Right atrium auricular region (tissue), 2 donors: Measurements from ENCODE around the gene ARFRP1. TPM values are rescaled to one million over a fixed set of nuclear protein-coding genes. Genes with fewer than 3 reads are reported as not detected.

Experiments used
- DNase-seq: peaks from one replicate; pipeline ENCODE4 v3.0.0-alpha.2; 2019; ENCODE audit warnings: low spot score
- H3K27ac ChIP-seq, 2 donors: fragments of 200-600 bp; sonication (generic); 1 replicate in 1 of 2; 2 replicates in 1 of 2; pipeline ENCODE4 v1.5.1; 2016 to 2019
- H3K27me3 ChIP-seq, 2 donors: fragments of 200-600 bp; sonication (generic); one replicate each; pipeline versions ENCODE4 v1.5.1 to v1.6.0; 2017 to 2019
- H3K36me3 ChIP-seq: fragments of 200-600 bp; sonication (generic); one replicate; pipeline ENCODE4 v1.5.1; 2016
- H3K4me1 ChIP-seq, 2 donors: fragments of 200-600 bp; sonication (generic); one replicate each; pipeline versions ENCODE4 v1.5.1 to v1.6.0; 2017 to 2019
- H3K4me3 ChIP-seq, 2 donors: fragments of 200-600 bp; sonication (generic); 1 replicate in 1 of 2; 2 replicates in 1 of 2; pipeline ENCODE4 v1.5.1; 2017 to 2019; ENCODE audit warnings: mild to moderate bottlenecking in 1 of 2, moderate library complexity in 1 of 2
- H3K9me3 ChIP-seq, 2 donors: fragments of 200-600 bp; sonication (generic); one replicate each; pipeline ENCODE4 v1.5.1; 2019
- CTCF ChIP-seq, 2 donors: fragments of 200-600 bp; sonication (generic); IDR thresholded peaks; one replicate each; pipeline ENCODE4 v1.5.1; 2019; ENCODE audit warnings: antibody characterized with exemption in 2 of 2
- total RNA-seq, 2 donors: library from RNA; depleted of rRNA; stranded (reverse); fragments of >200 nt; gene quantifications; one replicate each; pipeline ENCODE4 v1.1.0, GENCODE V29; 2016

ARFRP1 gene
- total RNA-seq, 2 donors from 2014 or later: 33.5 to 39.4 TPM

- H3K27me3 ChIP-seq: no peaks in the 10 kb centered on the region
- no peak for TF ChIP-seq CTCF (IDR thresholded peaks at IDR 0.05)
- DNase-seq: no peak
- H3K4me1 ChIP-seq: peaks cover 0 to 30% of the 10 kb centered on the region in 2 donors
- H3K4me3 ChIP-seq: no peak overlapping the region
- H3K27ac ChIP-seq: peak overlapping the region; percentile 80 to 85
- no peaks in the 10 kb centered on the region for H3K9me3 ChIP-seq
- peaks cover 12% of the 10 kb centered on the region for H3K36me3 ChIP-seq
These were observed 26.7 kb downstream of the ARFRP1 start for GRCh38 chr20:63680857-63681608.

GRCh38 chr20:63680427-63680826 is 27.3 kb downstream of the ARFRP1 start:
- H3K9me3 ChIP-seq: no peaks in the 10 kb centered on the region
- TF ChIP-seq CTCF (IDR thresholded peaks at IDR 0.05): no peak
- no peaks in the 10 kb centered on the region for H3K27me3 ChIP-seq
- DNase-seq: no peak
- H3K4me1 ChIP-seq: peaks cover 0 to 24% of the 10 kb centered on the region in 2 donors
- H3K4me3 ChIP-seq: no peak overlapping the region
- peaks cover 18% of the 10 kb centered on the region for H3K36me3 ChIP-seq
- H3K27ac ChIP-seq: no peak overlapping the region

GRCh38 chr20:63679799-63680305 is 27.9 kb downstream of the ARFRP1 start:
- Histone ChIP-seq H3K36me3 (peaks cover 23% of the 10 kb centered on the region), H3K9me3 (no peaks in the 10 kb centered on the region), H3K4me1 (peaks cover 0 to 22% of the 10 kb centered on the region in 2 donors), H3K4me3 (no peak overlapping the region), H3K27me3 (no peaks in the 10 kb centered on the region), H3K27ac (no peak overlapping the region)
- no peak for DNase-seq
- TF ChIP-seq CTCF (IDR thresholded peaks at IDR 0.05): no peak

GRCh38 chr20:63678667-63679465 is 28.9 kb downstream of the ARFRP1 start:
- H3K4me3 ChIP-seq: no peak overlapping the region
- TF ChIP-seq CTCF (IDR thresholded peaks at IDR 0.05): no peak
- H3K4me1 ChIP-seq: peaks cover 0 to 22% of the 10 kb centered on the region in 2 donors
- H3K27me3 ChIP-seq: no peaks in the 10 kb centered on the region
- H3K9me3 ChIP-seq: no peaks in the 10 kb centered on the region
- H3K27ac ChIP-seq: no peak overlapping the region
- DNase-seq: no peak
- peaks cover 23% of the 10 kb centered on the region for H3K36me3 ChIP-seq

GRCh38 chr20:63678071-63678470 is 29.7 kb downstream of the ARFRP1 start:
- Histone ChIP-seq H3K4me3 (no peak overlapping the region), H3K9me3 (no peaks in the 10 kb centered on the region), H3K27ac (no peak overlapping the region), H3K27me3 (no peaks in the 10 kb centered on the region), H3K4me1 (peaks cover 0 to 17% of the 10 kb centered on the region in 2 donors), H3K36me3 (peaks cover 23% of the 10 kb centered on the region)
- no peak for DNase-seq
- TF ChIP-seq CTCF (IDR thresholded peaks at IDR 0.05): no peak
